ENCODE measurements around the gene ATF6. TPM values are rescaled to one million over a fixed set of nuclear protein-coding genes. Genes with fewer than 3 reads are reported as not detected.
"Not testable (repeated sequence)": the region's sequence is repeated elsewhere in the genome, so short reads cannot be mapped to it uniquely, and the experiment has no call there.

ATF6 gene
- total RNA-seq, 4 donors from 2014 or later, result 13.4 to 24.8 (median 17.6) TPM

GRCh38 chr1:161801955-161802354 lies 35.8 kb downstream of the ATF6 start:
- no peak for DNase-seq

GRCh38 chr1:161803181-161803580 lies 37.1 kb downstream of the ATF6 start:
- peaks cover 0 to 76% (median 0%) of the 10 kb centered on the region in 3 donors for H3K36me3 ChIP-seq
- no peaks in the 10 kb centered on the region for H3K27me3 ChIP-seq
- TF ChIP-seq POLR2A (IDR thresholded peaks at IDR 0.05), result no peak
- TF ChIP-seq, protein P1, sequence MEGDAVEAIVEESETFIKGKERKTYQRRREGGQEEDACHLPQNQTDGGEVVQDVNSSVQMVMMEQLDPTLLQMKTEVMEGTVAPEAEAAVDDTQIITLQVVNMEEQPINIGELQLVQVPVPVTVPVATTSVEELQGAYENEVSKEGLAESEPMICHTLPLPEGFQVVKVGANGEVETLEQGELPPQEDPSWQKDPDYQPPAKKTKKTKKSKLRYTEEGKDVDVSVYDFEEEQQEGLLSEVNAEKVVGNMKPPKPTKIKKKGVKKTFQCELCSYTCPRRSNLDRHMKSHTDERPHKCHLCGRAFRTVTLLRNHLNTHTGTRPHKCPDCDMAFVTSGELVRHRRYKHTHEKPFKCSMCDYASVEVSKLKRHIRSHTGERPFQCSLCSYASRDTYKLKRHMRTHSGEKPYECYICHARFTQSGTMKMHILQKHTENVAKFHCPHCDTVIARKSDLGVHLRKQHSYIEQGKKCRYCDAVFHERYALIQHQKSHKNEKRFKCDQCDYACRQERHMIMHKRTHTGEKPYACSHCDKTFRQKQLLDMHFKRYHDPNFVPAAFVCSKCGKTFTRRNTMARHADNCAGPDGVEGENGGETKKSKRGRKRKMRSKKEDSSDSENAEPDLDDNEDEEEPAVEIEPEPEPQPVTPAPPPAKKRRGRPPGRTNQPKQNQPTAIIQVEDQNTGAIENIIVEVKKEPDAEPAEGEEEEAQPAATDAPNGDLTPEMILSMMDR (IDR thresholded peaks at IDR 0.05), result no peak
- H3K4me1 ChIP-seq, result no peaks in the 10 kb centered on the region
- intact Hi-C loops (cut with DNase I), result no loop called here
- H3K9me3 ChIP-seq, result no peaks in the 10 kb centered on the region
- WGBS, 2 donors, result 51 to 56% methylated on average over 2 of the region's 2 CpGs
- H3K27ac ChIP-seq, result no peak overlapping the region
- DNase-seq, result no peak
- no peak overlapping the region for H3K4me3 ChIP-seq

More at GRCh38 chr1:161801955-161802354, 35.8 kb downstream of the ATF6 start:
- no peak for TF ChIP-seq POLR2A (IDR thresholded peaks at IDR 0.05)
- TF ChIP-seq, protein P1 (IDR thresholded peaks at IDR 0.05), result no peak
- H3K36me3 ChIP-seq, result peaks cover 0 to 84% (median 4%) of the 10 kb centered on the region in 3 donors
- WGBS, 2 donors, result 73 to 76% methylated on average over 6 to 7 of the region's 7 CpGs
- H3K4me1 ChIP-seq, result no peaks in the 10 kb centered on the region
- no peak overlapping the region for H3K27ac ChIP-seq
- intact Hi-C loops (cut with DNase I), result no loop called here
- H3K27me3 ChIP-seq, result no peaks in the 10 kb centered on the region
- no peak overlapping the region for H3K4me3 ChIP-seq
- H3K9me3 ChIP-seq, result no peaks in the 10 kb centered on the region

- no peak overlapping the region for H3K27ac ChIP-seq
- TF ChIP-seq, protein P1 (IDR thresholded peaks at IDR 0.05), result no peak
- no peak for TF ChIP-seq POLR2A (IDR thresholded peaks at IDR 0.05)
- no peak for DNase-seq
- 83 to 84% methylated on average over 3 of the region's 3 CpGs for WGBS, 2 donors
- no peaks in the 10 kb centered on the region for H3K4me1 ChIP-seq
- H3K9me3 ChIP-seq, result peaks cover 0 to 8% (median 4%) of the 10 kb centered on the region in 3 donors
- H3K36me3 ChIP-seq, result peaks cover 0 to 76% (median 0%) of the 10 kb centered on the region in 3 donors
- no peak overlapping the region for H3K4me3 ChIP-seq
- no peaks in the 10 kb centered on the region for H3K27me3 ChIP-seq
- intact Hi-C loops (cut with DNase I), result no loop called here
Observed at GRCh38 chr1:161805399-161806197, 39.5 kb downstream of the ATF6 start.

DNA sequence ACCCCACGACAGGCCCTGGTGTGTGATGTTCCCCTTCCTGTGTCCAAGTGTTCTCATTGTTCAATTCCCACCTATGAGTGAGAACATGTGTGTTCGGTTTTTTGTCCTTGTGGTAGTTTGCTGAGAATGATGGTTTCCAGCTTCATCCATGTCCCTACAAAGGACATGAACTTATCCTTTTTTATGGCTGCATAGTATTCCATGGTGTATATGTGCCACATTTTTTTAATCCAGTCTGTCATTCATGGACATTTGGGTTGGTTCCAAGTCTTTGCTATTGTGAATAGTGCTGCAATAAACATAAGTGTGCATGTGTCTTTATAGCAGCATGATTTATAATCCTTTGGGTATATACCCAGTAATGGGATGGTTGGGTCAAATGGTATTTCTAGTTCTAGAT lies 43.1 kb downstream of the ATF6 start:
- H3K4me1 ChIP-seq; H3K4me3 ChIP-seq; H3K27me3 ChIP-seq; H3K27ac ChIP-seq; DNase-seq; H3K9me3 ChIP-seq; intact Hi-C loops (cut with DNase I): not testable (repeated sequence)
- WGBS, 2 donors, result 95% methylated on average over 2 of the region's 2 CpGs
- peaks cover 0 to 68% (median 0%) of the 10 kb centered on the region in 3 donors for H3K36me3 ChIP-seq

DNA sequence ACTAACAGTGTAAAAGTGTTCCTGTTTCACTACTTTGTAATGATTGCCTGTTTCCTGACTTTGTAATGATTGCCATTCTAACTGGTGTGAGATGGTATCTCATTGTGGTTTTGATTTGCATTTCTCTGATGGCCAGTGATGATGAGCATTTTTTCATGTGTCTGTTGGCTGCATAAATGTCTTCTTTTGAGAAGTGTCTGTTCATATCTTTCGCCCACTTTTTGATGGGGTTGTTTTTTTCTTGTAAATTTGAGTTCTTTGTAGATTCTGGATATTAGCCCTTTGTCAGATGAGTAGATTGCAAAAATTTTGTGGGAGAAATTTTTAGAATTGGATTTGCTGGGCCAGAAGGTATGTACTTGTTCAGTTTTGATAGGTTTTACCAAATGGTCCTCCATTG lies 43.5 kb downstream of the ATF6 start:
- intact Hi-C loops (cut with DNase I); H3K27ac ChIP-seq; H3K9me3 ChIP-seq; DNase-seq; H3K4me1 ChIP-seq; H3K4me3 ChIP-seq; H3K27me3 ChIP-seq: not testable (repeated sequence)
- peaks cover 0 to 70% (median 0%) of the 10 kb centered on the region in 3 donors for H3K36me3 ChIP-seq
- WGBS, 2 donors, result 95% methylated on average over 1 of the region's 1 CpG; no CpG with 5 or more reads in 1 of the 2 donors

DNA sequence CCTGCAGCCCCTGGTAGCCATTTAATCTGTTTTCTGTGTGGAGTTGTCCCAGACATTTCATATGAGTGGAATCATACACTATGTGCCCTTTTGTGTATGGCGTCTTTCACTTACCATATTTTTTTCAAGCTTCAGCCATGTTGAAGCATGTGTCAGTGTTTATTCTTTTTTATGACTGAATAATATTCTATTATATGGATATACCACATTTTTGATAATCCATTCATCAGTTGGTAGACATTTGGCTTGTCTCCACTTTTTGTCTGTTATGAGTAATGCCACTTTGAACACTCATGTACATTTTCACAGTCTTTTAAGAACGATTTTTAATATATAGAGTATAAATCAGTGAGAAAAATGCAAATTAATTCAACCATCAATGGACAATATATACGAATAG lies 44.7 kb downstream of the ATF6 start:
- Histone ChIP-seq H3K27ac (no peak overlapping the region), H3K36me3 (peaks cover 0 to 70% (median 0%) of the 10 kb centered on the region in 3 donors), H3K4me1 (no peaks in the 10 kb centered on the region), H3K9me3 (peaks cover 0 to 10% (median 4%) of the 10 kb centered on the region in 3 donors), H3K4me3 (no peak overlapping the region), H3K27me3 (no peaks in the 10 kb centered on the region)
- intact Hi-C loops (cut with DNase I), result no loop called here
- 90 to 98% methylated on average over 3 of the region's 3 CpGs for WGBS, 2 donors
- DNase-seq, result no peak
- TF ChIP-seq POLR2A (IDR thresholded peaks at IDR 0.05), result no peak
- TF ChIP-seq, protein P1 (IDR thresholded peaks at IDR 0.05), result no peak
